Urinary bladder (tissue), 4 donors: ENCODE data around the gene ARHGAP15. TPM values are rescaled to one million over a fixed set of nuclear protein-coding genes. Genes with fewer than 3 reads are reported as not detected.

Experiments used
- DNase-seq: peaks from one replicate; pipeline ENCODE4 v3.0.0-alpha.2; 2015; ENCODE audit errors: extremely low spot score
- H3K27ac ChIP-seq: one replicate; pipeline ENCODE4 v1.5.1; 2013; ENCODE audit warnings: low read depth, mild to moderate bottlenecking, moderate library complexity
- H3K36me3 ChIP-seq: one replicate; pipeline ENCODE4 v1.6.1; 2013; ENCODE audit warnings: mild to moderate bottlenecking, moderate library complexity; ENCODE audit not compliant: insufficient read depth
- H3K4me1 ChIP-seq: one replicate; pipeline ENCODE4 v1.6.1; 2013; ENCODE audit warnings: mild to moderate bottlenecking, moderate library complexity; ENCODE audit not compliant: insufficient read depth
- H3K4me3 ChIP-seq: one replicate; pipeline ENCODE4 v1.5.1; 2013; ENCODE audit warnings: low read depth, low read length
- WGBS: extraction: QIAGEN DNeasy Blood & Tissue Kit; methylation state at CpG from one replicate; pipeline ENCODE4 v1.1.7; 2013; 5-methylcytosine and 5-hydroxymethylcytosine counted together
- polyA plus RNA-seq: library from polyadenylated mRNA; stranded (reverse); fragments of 200-250 nt; gene quantifications from one replicate; pipeline ENCODE4 v1.2.3, GENCODE V29; 2013
- total RNA-seq: library from RNA; depleted of rRNA; stranded (reverse); fragments of >200 nt; gene quantifications from one replicate; pipeline ENCODE4 v1.2.3, GENCODE V29; 2014
- donor health status: healthy with polysubstance abuse.
- donor health status: healthy.

The ARHGAP15 gene
- total and polyA plus RNA-seq, 2 donors = 3.9 to 107 TPM

- H3K36me3 ChIP-seq = no peaks in the 10 kb centered on the region
- 82% methylated on average over 3 of the region's 3 CpGs for WGBS
- no peaks in the 10 kb centered on the region for H3K4me1 ChIP-seq
- no peak overlapping the region for H3K4me3 ChIP-seq
- no peak overlapping the region for H3K27ac ChIP-seq
- no peak for DNase-seq
Observed at GRCh38 chr2:143258126-143258892, 129.1 kb downstream of the ARHGAP15 start.

GRCh38 chr2:143259368-143259958, 130.2 kb downstream of the ARHGAP15 start:
- DNase-seq = peak; percentile 68
- 5% methylated on average over 5 of the region's 5 CpGs for whole genome bisulfite sequencing
- Histone ChIP-seq H3K4me3 (no peak overlapping the region), H3K4me1 (no peaks in the 10 kb centered on the region), H3K27ac (no peak overlapping the region), H3K36me3 (no peaks in the 10 kb centered on the region)

DNA sequence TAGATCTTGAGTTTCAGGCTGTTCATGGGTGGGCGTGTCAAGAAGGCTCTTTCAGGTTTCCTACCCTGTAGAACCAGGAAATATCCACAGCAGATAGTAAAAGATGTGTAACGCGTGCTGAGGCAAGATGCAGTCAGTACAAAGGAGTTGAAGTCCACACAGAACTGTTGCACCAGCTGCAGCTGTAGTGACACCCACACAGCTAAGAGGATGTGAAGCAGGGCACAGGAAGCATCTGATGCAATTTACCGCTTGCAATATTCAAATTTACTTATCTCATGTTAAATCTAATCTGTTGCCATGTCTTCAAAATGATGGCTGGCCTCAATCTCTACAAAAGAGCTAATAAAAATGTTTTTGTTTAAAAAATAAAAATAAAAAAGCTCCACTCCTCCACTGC, 132.8 kb downstream of the ARHGAP15 start:
- no peaks in the 10 kb centered on the region for H3K4me1 ChIP-seq
- H3K27ac ChIP-seq = no peak overlapping the region
- WGBS = 78% methylated on average over 4 of the region's 4 CpGs
- H3K4me3 ChIP-seq = no peak overlapping the region
- H3K36me3 ChIP-seq = no peaks in the 10 kb centered on the region
- DNase-seq = no peak

- Histone ChIP-seq H3K4me3 (no peak overlapping the region), H3K4me1 (no peaks in the 10 kb centered on the region), H3K27ac (no peak overlapping the region), H3K36me3 (no peaks in the 10 kb centered on the region)
- 96% methylated on average over 4 of the region's 4 CpGs for WGBS
- DNase-seq = no peak
Observed at GRCh38 chr2:143262389-143262788, 133.2 kb downstream of the ARHGAP15 start.

DNA sequence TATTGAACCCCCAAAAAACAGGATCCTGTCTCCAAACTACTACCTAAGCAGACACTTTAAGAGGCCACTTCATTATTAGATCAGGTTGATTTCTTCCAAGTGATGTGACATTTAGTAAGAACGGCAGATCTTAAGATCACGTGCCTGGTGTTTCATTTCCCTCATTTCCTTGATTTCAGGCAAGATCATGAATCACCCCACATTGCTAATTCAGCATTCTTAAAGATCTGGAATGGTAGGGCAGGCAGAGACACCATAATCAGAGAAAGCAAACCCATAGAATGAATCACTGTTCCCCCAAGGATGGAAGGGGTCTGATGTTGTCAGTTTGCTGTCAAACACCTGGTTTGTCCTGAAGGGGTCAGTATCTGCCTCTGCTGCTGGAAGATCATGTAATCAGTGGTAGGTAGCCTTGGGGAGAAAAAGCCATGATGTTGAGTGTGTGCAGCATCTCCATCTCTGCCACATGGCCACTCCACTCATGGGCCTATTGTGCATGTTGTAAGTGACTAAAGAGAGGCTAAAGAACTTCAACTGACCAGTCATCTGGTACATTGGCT, 133.9 kb downstream of the ARHGAP15 start:
- H3K4me3 ChIP-seq = no peak overlapping the region
- no peaks in the 10 kb centered on the region for H3K36me3 ChIP-seq
- WGBS = 87% methylated on average over 2 of the region's 2 CpGs
- no peak for DNase-seq
- H3K27ac ChIP-seq = no peak overlapping the region
- H3K4me1 ChIP-seq = no peaks in the 10 kb centered on the region

DNA sequence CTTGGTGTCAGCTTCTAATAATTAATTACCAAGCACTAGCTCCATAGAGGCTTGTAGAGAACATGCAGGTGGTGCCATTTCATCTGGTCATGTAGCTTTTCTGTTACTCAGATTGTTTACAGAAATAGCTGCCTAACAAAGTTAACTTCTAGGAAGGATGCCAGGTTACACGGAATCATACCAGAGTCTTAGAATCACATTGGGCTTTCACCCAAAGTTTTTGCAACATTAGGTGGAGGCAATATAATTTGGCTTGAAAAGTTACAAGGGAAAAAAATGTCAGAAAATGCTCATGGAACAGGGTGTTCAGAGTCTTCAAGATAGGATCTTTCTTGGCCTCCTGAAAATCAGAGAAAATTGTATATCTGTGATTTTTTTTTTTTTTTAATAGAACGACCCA, 135.6 kb downstream of the ARHGAP15 start:
- H3K4me3 ChIP-seq = no peak overlapping the region
- H3K4me1 ChIP-seq = no peaks in the 10 kb centered on the region
- DNase-seq = peak; percentile 33
- WGBS = 30% methylated on average over 2 of the region's 2 CpGs
- no peaks in the 10 kb centered on the region for H3K36me3 ChIP-seq
- no peak overlapping the region for H3K27ac ChIP-seq

DNA sequence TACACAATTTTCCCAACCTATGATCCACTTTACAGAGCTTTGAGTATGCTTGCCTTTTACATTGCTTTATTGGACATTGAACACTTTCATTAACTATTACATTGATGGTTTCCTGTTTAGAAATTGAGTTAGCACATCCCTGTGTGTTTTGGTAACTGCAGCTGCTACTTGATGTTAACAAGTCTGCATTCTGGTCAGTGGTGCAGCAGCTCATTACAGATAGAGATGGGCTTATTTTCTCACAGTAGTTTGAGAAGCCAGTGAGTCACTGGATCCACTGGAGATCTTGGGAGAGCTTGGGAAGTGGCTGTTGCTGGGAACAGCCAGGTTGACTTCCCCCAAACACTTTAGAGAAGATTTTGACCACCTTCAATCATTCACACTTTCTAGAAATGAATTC, 150.5 kb downstream of the ARHGAP15 start:
- Histone ChIP-seq H3K4me1 (no peaks in the 10 kb centered on the region), H3K36me3 (no peaks in the 10 kb centered on the region), H3K4me3 (no peak overlapping the region), H3K27ac (no peak overlapping the region)
- no peak for DNase-seq

DNA sequence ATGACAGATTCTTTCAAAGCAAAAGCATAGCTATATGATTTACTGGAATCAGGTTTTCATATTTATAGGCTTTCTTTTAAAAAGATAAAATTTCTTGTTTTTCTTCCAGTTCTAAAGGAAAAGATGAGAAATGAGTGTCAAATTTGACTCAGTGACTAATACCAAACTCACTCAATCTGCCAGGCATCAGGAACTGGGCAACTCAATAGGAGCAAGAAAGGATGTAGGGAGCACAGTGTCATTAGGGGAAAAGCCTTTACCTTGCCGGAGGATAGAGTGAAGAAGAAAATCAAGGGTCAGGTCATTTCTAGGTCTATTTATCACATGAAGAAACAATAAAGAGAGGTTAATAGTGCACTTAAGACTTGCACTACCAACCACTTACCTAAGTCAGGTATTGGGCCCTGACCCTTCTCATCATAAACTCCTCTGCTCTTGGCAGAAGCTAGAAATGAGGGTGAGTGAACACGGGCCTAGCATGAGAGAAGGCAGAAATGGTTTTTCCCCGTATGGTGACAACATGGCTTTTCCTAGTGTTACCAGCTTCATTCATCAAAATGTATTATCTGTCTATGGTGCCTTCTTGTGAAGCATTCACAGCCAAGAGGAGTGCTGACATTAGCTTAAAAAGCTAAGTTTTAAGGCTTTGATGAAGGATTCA, 151.0 kb downstream of the ARHGAP15 start:
- Histone ChIP-seq H3K27ac (no peak overlapping the region), H3K36me3 (no peaks in the 10 kb centered on the region), H3K4me3 (no peak overlapping the region), H3K4me1 (no peaks in the 10 kb centered on the region)
- WGBS = 93% methylated on average over 3 of the region's 3 CpGs
- DNase-seq = no peak

GRCh38 chr2:143282684-143283083, 153.5 kb downstream of the ARHGAP15 start:
- no peaks in the 10 kb centered on the region for H3K4me1 ChIP-seq
- no peak for DNase-seq
- WGBS = 92% methylated on average over 6 of the region's 6 CpGs
- H3K36me3 ChIP-seq = no peaks in the 10 kb centered on the region
- H3K4me3 ChIP-seq = no peak overlapping the region
- no peak overlapping the region for H3K27ac ChIP-seq

DNA sequence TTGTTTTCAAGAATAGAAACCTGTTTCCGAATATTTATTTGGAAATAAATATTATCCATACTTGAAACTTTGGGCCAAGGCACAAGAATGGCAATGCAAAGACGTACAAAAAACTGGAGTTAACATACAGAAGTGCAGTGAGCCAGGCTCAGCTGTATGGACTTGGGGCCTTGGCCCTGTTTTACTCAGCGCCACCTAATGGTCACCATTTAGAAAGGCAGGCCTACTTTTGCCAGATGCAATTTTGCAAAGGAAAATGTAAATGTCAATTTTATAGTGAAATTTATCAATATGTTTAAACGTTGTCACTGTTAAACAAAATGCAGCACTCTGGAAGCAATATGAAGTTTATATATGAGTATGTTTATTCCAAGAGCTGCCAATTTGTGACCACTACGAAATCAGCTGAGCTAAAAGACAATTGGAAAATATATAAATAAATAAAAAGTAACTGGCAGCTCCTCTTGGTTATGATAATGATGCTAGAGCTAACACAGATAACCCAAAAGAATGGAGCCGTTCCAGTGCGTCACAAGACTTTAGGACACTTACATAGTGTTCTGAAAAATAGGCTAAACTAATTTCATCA, 155.0 kb downstream of the ARHGAP15 start:
- DNase-seq = no peak
- WGBS = 61% methylated on average over 7 of the region's 7 CpGs
- Histone ChIP-seq H3K4me1 (no peaks in the 10 kb centered on the region), H3K4me3 (no peak overlapping the region), H3K36me3 (no peaks in the 10 kb centered on the region), H3K27ac (no peak overlapping the region)

- no peak for DNase-seq
- Histone ChIP-seq H3K4me3 (no peak overlapping the region), H3K36me3 (no peaks in the 10 kb centered on the region), H3K4me1 (no peaks in the 10 kb centered on the region), H3K27ac (no peak overlapping the region)
Observed at GRCh38 chr2:143289025-143289424, 159.8 kb downstream of the ARHGAP15 start.

DNA sequence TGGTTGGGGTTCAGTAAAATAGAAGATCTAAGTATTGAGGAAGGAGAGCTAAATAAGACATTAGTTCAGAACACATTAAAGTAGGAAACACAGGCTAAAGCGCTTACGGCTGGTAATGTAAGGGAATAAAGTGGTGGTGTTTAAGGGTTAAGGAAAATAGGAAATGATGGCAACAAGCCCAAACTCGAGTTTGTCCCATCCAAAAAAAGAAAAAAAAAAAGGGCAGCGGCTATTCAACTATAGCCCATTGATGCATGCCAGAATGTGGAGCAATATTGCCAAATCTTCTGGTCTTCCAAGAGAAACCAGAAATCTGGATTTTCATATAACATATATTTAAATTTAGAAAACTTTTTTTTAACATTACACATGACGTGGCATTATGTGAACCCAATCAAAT, 161.0 kb downstream of the ARHGAP15 start:
- no peak for DNase-seq
- Histone ChIP-seq H3K36me3 (no peaks in the 10 kb centered on the region), H3K4me1 (no peaks in the 10 kb centered on the region), H3K4me3 (no peak overlapping the region), H3K27ac (no peak overlapping the region)
- WGBS = 60% methylated on average over 5 of the region's 5 CpGs

GRCh38 chr2:143294068-143294467, 164.8 kb downstream of the ARHGAP15 start:
- no peak overlapping the region for H3K27ac ChIP-seq
- no peaks in the 10 kb centered on the region for H3K4me1 ChIP-seq
- no peak overlapping the region for H3K4me3 ChIP-seq
- no peak for DNase-seq
- 93% methylated on average over 1 of the region's 1 CpG for WGBS
- H3K36me3 ChIP-seq = no peaks in the 10 kb centered on the region

DNA sequence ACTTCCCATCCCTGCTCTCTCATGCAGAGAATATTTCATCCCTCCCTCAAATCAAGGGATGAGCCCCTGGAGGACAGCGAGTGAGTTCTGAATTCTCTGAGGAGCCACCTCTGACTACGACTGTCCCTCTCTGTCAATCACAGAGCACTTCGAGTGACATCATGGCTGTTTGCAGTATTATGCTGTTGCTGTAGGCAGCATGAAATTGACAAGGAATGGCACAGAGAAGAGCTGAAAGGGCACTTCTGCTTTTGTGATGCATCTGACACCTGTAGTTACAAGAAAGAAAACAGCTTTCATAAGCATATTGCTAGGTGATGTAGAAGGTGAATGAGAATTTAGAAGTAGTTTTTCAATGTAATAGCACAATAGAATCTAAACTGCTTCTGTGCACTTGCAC, 166.9 kb downstream of the ARHGAP15 start:
- Histone ChIP-seq H3K4me3 (no peak overlapping the region), H3K36me3 (no peaks in the 10 kb centered on the region), H3K4me1 (no peaks in the 10 kb centered on the region), H3K27ac (no peak overlapping the region)
- DNase-seq = no peak
- 81% methylated on average over 3 of the region's 3 CpGs for WGBS
